GM10847 (cell line): ENCODE results near the gene DUSP10.

Source experiments
- POLR2A ChIP-seq: IDR thresholded peaks from 2 replicates; pipeline ENCODE4 v1.6.1; 2011; ENCODE audit not compliant: insufficient read length; ENCODE audit errors: extremely low read depth

The DUSP10 gene

DNA sequence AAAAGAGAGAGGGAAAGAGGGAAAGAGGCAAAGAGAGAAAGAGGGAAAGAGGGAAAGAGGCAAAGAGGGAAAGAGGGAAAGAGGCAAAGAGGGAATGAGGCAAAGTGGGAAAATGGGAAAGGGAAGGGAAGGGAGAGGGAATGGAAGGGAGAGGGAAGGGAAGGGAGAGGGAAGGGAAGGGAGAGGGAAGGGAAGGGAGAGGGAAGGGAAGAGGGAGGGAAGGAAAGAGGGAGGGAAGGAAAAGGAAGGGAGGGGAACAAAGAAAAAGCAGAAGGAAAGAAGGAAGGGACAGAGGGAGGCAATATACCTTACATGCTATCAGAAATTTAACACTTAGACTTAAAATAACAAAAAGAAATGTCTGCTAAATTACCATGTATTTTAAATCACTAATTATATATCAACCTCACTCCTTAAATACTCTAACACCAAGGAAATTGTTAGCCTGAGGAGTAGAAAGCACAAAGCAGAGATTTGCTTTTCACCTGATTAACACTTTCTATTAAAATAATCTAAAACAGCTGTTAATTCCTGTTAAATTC, 41.8 kb downstream of the DUSP10 start:
- TF ChIP-seq POLR2A: no peak

- no peak for TF ChIP-seq POLR2A
Measured at GRCh38 chr1:221699577-221699976, 42.3 kb downstream of the DUSP10 start.

- TF ChIP-seq POLR2A: no peak
Measured at GRCh38 chr1:221698579-221699349, 43.1 kb downstream of the DUSP10 start.

GRCh38 chr1:221697923-221698425, 43.9 kb downstream of the DUSP10 start:
- no peak for TF ChIP-seq POLR2A

- no peak for TF ChIP-seq POLR2A
Measured at GRCh38 chr1:221696718-221697461, 45.0 kb downstream of the DUSP10 start.

GRCh38 chr1:221696027-221696426, 45.9 kb downstream of the DUSP10 start:
- no peak for TF ChIP-seq POLR2A

- no peak for TF ChIP-seq POLR2A
Measured at GRCh38 chr1:221695301-221695700, 46.6 kb downstream of the DUSP10 start.

- no peak for TF ChIP-seq POLR2A
Measured at GRCh38 chr1:221694109-221694508, 47.8 kb downstream of the DUSP10 start.

DNA sequence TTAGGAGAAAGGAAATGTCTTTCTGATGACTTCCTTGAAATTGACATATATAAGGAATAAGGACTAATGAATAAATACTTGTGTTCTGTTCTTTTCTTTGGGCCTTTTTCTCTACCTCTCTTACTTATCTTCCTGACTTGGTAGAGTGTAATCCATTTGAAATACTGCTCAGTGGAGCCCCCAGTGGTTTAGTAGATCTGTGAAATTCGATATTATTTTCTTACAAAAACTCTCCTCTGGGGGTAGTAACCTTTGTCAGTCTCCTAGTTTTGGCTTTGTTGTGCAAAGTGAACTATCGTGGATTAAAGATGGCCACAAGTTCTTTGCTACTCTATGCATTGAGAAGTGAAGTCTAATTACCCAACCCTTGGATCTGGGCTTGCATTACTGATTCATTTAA, 48.8 kb downstream of the DUSP10 start:
- no peak for TF ChIP-seq POLR2A

DNA sequence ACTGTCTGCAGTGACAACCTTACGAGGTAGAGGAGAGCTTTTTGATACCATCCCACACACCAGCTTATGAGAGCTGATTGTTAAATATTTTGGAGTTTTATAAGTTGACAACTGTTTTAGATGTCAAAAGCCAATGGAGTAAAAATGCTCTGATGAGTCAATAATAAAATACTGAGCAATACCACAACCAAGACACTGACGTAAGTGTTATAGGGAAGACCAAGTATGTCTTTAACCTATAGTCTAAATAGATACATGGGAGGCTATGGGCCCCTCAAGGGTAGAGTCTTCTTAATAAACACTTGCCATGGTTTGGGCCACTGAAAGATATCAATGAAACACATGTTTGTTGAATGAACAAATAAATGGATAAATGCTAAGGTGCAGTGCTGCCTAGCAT, 49.2 kb downstream of the DUSP10 start:
- no peak for TF ChIP-seq POLR2A

DNA sequence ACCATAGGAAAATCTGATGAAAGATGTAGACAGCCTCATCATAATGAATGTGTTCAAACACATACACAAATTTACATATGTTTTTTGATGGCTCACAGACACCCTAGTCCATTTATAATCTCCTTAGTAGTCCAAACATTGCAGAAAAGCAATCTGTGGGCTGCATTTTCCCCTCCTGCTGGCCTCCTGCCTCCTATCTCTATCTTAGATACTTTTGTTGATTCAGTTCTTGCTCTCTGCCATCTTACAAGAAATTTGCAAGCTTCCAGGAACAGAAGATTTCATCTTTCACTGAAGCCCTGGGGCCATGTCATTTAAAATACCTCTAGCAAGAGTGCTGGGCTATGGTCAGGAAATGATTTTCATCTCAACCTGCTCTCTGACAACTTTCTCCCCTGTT, 50.6 kb downstream of the DUSP10 start:
- TF ChIP-seq POLR2A: no peak

DNA sequence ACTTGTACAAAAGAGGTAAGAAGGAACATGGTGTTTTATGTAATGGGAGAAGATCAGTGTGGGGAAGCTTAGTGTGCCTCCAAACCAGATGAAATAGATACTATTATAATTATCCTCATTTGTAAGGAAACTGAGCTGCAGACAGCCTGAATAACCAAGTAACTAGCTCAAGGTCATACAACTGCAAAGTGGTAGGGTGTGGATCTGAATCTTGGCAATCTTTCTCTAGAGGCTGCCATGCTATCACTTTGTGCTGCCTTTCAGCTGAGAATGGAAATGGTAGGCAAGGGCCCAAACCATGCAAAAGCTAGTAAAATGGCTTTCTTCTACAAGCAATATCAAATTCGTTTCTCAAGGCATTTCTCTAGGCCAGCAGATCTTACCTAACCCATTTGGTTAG, 51.0 kb downstream of the DUSP10 start:
- no peak for TF ChIP-seq POLR2A

- no peak for TF ChIP-seq POLR2A
Measured at GRCh38 chr1:221689138-221689537, 52.8 kb downstream of the DUSP10 start.

- no peak for TF ChIP-seq POLR2A
Measured at GRCh38 chr1:221688488-221688843, 53.4 kb downstream of the DUSP10 start.

DNA sequence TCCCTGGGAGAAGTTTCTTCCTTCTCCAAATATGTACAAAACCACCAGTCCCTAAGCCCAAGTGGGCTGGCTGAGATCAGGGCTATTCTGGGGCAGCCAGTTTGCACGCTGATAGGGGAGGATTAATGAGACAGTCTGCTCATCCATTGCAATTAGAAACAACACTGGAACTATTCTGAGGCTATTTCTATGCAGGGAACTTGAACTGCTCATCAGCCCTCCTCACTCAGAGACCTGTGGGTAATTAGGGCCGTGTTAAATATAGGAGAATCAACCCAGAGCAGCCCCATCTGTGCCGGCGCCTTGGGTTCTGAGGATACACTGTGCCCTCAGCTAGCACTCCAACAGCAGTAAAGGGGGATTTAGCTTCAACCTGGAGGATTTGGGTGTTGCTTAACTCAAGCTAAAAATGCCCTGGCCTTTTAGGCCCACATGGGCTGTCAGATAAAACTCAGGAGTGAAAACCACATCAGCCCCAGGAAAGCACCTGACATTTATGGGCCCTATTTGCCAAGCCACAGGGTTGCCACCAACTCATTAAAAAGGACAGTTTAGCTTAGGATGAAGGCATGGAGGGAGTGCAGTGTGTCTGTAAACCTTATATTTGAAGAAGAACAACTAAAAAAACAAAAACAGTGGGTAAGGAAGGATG, 53.9 kb downstream of the DUSP10 start:
- TF ChIP-seq POLR2A: no peak

DNA sequence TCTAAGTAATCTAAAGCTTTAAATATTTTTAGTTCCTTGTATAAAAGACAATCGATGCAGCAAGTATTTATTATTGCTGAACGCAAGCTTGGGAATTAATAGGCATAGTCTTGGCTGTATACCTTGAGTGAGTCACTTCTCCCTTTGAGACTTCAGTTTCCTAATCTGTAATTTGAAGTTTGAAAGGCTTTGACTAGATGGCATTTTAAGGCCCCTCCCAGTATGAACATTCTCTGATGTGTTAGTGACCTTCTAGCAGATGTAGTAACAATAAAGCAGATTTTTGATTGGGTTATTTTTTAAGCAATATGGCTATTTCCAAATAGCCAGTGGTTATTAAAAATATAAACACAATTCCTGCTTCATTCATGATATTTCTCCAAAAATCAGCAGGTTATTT, 58.2 kb downstream of the DUSP10 start:
- no peak for TF ChIP-seq POLR2A
